Right atrium auricular region (tissue), 2 donors: ENCODE data around the gene ASPRV1. TPM values are rescaled to one million over a fixed set of nuclear protein-coding genes. Genes with fewer than 3 reads are reported as not detected.

Source experiments
- DNase-seq: peaks from one replicate; pipeline ENCODE4 v3.0.0-alpha.2; 2019; ENCODE audit warnings: low spot score
- H3K27ac ChIP-seq, 2 donors: fragments of 200-600 bp; sonication (generic); 1 replicate in 1 of 2; 2 replicates in 1 of 2; pipeline ENCODE4 v1.5.1; 2016 to 2019
- H3K27me3 ChIP-seq, 2 donors: fragments of 200-600 bp; sonication (generic); one replicate each; pipeline versions ENCODE4 v1.5.1 to v1.6.0; 2017 to 2019
- H3K36me3 ChIP-seq: fragments of 200-600 bp; sonication (generic); one replicate; pipeline ENCODE4 v1.5.1; 2016
- H3K4me1 ChIP-seq, 2 donors: fragments of 200-600 bp; sonication (generic); one replicate each; pipeline versions ENCODE4 v1.5.1 to v1.6.0; 2017 to 2019
- H3K4me3 ChIP-seq, 2 donors: fragments of 200-600 bp; sonication (generic); 1 replicate in 1 of 2; 2 replicates in 1 of 2; pipeline ENCODE4 v1.5.1; 2017 to 2019; ENCODE audit warnings: mild to moderate bottlenecking in 1 of 2, moderate library complexity in 1 of 2
- H3K9me3 ChIP-seq, 2 donors: fragments of 200-600 bp; sonication (generic); one replicate each; pipeline ENCODE4 v1.5.1; 2019
- CTCF ChIP-seq, 2 donors: fragments of 200-600 bp; sonication (generic); IDR thresholded peaks; one replicate each; pipeline ENCODE4 v1.5.1; 2019; ENCODE audit warnings: antibody characterized with exemption in 2 of 2
- total RNA-seq, 2 donors: library from RNA; depleted of rRNA; stranded (reverse); fragments of >200 nt; gene quantifications; one replicate each; pipeline ENCODE4 v1.1.0, GENCODE V29; 2016

Gene ASPRV1
- total RNA-seq, 2 donors from 2014 or later = 0.33 to 0.83 TPM

- Histone ChIP-seq H3K27ac (no peak overlapping the region), H3K4me1 (no peaks in the 10 kb centered on the region), H3K36me3 (peaks cover 17% of the 10 kb centered on the region), H3K9me3 (no peaks in the 10 kb centered on the region), H3K4me3 (no peak overlapping the region), H3K27me3 (no peaks in the 10 kb centered on the region)
- no peak for TF ChIP-seq CTCF (IDR thresholded peaks at IDR 0.05)
- no peak for DNase-seq
These were observed 31.7 kb upstream of the ASPRV1 start for GRCh38 chr2:69993048-69993565.

GRCh38 chr2:69992310-69993047 lies 31.0 kb upstream of the ASPRV1 start:
- Histone ChIP-seq H3K36me3 (peaks cover 17% of the 10 kb centered on the region), H3K27me3 (no peaks in the 10 kb centered on the region), H3K4me3 (no peak overlapping the region), H3K4me1 (no peaks in the 10 kb centered on the region), H3K9me3 (no peaks in the 10 kb centered on the region), H3K27ac (no peak overlapping the region)
- TF ChIP-seq CTCF (IDR thresholded peaks at IDR 0.05) = no peak
- DNase-seq = no peak

GRCh38 chr2:69989441-69990105 lies 28.1 kb upstream of the ASPRV1 start:
- Histone ChIP-seq H3K4me1 (no peaks in the 10 kb centered on the region), H3K27me3 (no peaks in the 10 kb centered on the region), H3K36me3 (peaks cover 13% of the 10 kb centered on the region), H3K4me3 (no peak overlapping the region), H3K9me3 (no peaks in the 10 kb centered on the region), H3K27ac (no peak overlapping the region)
- no peak for DNase-seq
- no peak for TF ChIP-seq CTCF (IDR thresholded peaks at IDR 0.05)

GRCh38 chr2:69989009-69989408 lies 27.6 kb upstream of the ASPRV1 start:
- no peak overlapping the region for H3K4me3 ChIP-seq
- H3K36me3 ChIP-seq = peaks cover 7% of the 10 kb centered on the region
- no peaks in the 10 kb centered on the region for H3K4me1 ChIP-seq
- no peaks in the 10 kb centered on the region for H3K9me3 ChIP-seq
- H3K27me3 ChIP-seq = no peaks in the 10 kb centered on the region
- no peak for TF ChIP-seq CTCF (IDR thresholded peaks at IDR 0.05)
- H3K27ac ChIP-seq = no peak overlapping the region
- DNase-seq = no peak

GRCh38 chr2:69988086-69988635 lies 26.7 kb upstream of the ASPRV1 start:
- TF ChIP-seq CTCF (IDR thresholded peaks at IDR 0.05) = no peak
- Histone ChIP-seq H3K4me3 (no peak overlapping the region), H3K27me3 (no peaks in the 10 kb centered on the region), H3K36me3 (no peaks in the 10 kb centered on the region), H3K27ac (no peak overlapping the region), H3K4me1 (no peaks in the 10 kb centered on the region), H3K9me3 (no peaks in the 10 kb centered on the region)
- no peak for DNase-seq
